PC-9 (cell line): ENCODE measurements around the gene TRIP12. TPM values are rescaled to one million over a fixed set of nuclear protein-coding genes. Genes with fewer than 3 reads are reported as not detected.
A peak's percentile ranks its signal among the peaks of the same experiment; 100 is the strongest.

Source experiments
- BruUV-seq: library from RNA; stranded (reverse); fragments of 400-500 nt; replicated peaks from 2 replicates; lab custom pipeline; 2021; lab: Mats Ljungman, UMichigan
- CTCF ChIA-PET: fragments of 300-600 bp; sonication (Branson Sonifier 250); formaldehyde crosslinking; loops from one replicate; lab custom pipeline; 2022; ENCODE audit warnings: antibody characterized with exemption; lab: Charles Lee
- POLR2A ChIA-PET: fragments of 300-600 bp; sonication (Branson Sonifier 250); formaldehyde crosslinking; loops from one replicate; lab custom pipeline; 2022; ENCODE audit warnings: antibody characterized with exemption; ENCODE audit not compliant: unreplicated experiment; lab: Charles Lee
- DNase-seq, 2 experiments: peaks; one replicate each; pipeline versions ENCODE4 v3.0.0 to v3.0.0-alpha.2; 2015 to 2022; ENCODE audit warnings: mixed read lengths in 1 of 2
- H2AFZ ChIP-seq: fragments of 200-600 bp; sonication (generic); 2 replicates; pipeline ENCODE4 v1.8.1; 2017; ENCODE audit warnings: antibody characterized with exemption
- H3F3A ChIP-seq: fragments of 200-600 bp; sonication (generic); 2 replicates; pipeline ENCODE4 v1.8.1; 2017; ENCODE audit warnings: antibody characterized with exemption, mild to moderate bottlenecking, low read depth; ENCODE audit not compliant: insufficient read depth
- H3K27ac ChIP-seq: fragments of 200-600 bp; sonication (generic); 2 replicates; pipeline ENCODE4 v1.6.1; 2016; ENCODE audit warnings: mixed run types
- H3K27me3 ChIP-seq: fragments of 200-600 bp; sonication (generic); 2 replicates; pipeline ENCODE4 v1.6.1; 2016; ENCODE audit warnings: low read depth, mixed run types; ENCODE audit not compliant: insufficient read depth
- H3K36me3 ChIP-seq: fragments of 200-600 bp; sonication (generic); 2 replicates; pipeline ENCODE4 v1.6.1; 2016; ENCODE audit warnings: low read depth, mixed run types
- H3K4me1 ChIP-seq: fragments of 200-600 bp; sonication (generic); replicated peaks from 2 replicates; pipeline ENCODE4 v1.6.1; 2016; ENCODE audit warnings: mixed run types; ENCODE audit not compliant: insufficient read depth
- H3K4me2 ChIP-seq: fragments of 200-600 bp; sonication (generic); 2 replicates; pipeline ENCODE4 v1.6.1; 2017; ENCODE audit warnings: mixed run types
- H3K4me3 ChIP-seq: fragments of 200-600 bp; sonication (generic); 2 replicates; pipeline ENCODE4 v1.6.1; 2016; ENCODE audit warnings: mixed run types
- H3K79me2 ChIP-seq: fragments of 200-600 bp; sonication (generic); 2 replicates; pipeline ENCODE4 v1.6.1; 2017; ENCODE audit warnings: low read depth, mixed run types
- H3K9me2 ChIP-seq: fragments of 200-600 bp; sonication (generic); 2 replicates; pipeline ENCODE4 v1.8.1; 2017; ENCODE audit warnings: mild to moderate bottlenecking; ENCODE audit not compliant: insufficient read depth
- H3K9me3 ChIP-seq: fragments of 200-600 bp; sonication (generic); 2 replicates; pipeline ENCODE4 v1.8.1; 2016; ENCODE audit warnings: low read depth; ENCODE audit not compliant: insufficient read depth
- H4K20me1 ChIP-seq: fragments of 200-600 bp; sonication (generic); 2 replicates; pipeline ENCODE4 v1.8.1; 2017; ENCODE audit not compliant: insufficient read depth
- CTCF ChIP-seq: fragments of 200-600 bp; sonication (generic); conservative IDR thresholded peaks from 2 replicates; pipeline ENCODE4 v1.6.1; 2017; ENCODE audit warnings: mixed run types, antibody characterized with exemption, mild to moderate bottlenecking, moderate library complexity
- EZH2 ChIP-seq: fragments of 200-600 bp; sonication (generic); IDR thresholded peaks from 2 replicates; pipeline ENCODE4 v1.8.0; 2017; ENCODE audit warnings: antibody characterized with exemption, low read depth
- intact Hi-C: fragments of 100-400 bp; cut with micrococcal nuclease; formaldehyde crosslinking; loops from one replicate; pipeline ENCODE4 v1.10.0; 2022; ENCODE audit not compliant: unreplicated experiment
- total RNA-seq: library from RNA; stranded (reverse); gene quantifications from 2 replicates; pipeline ENCODE4 v1.2.3, GENCODE V29; 2021

Gene TRIP12
- total RNA-seq, 1 experiment from 2014 or later: 226 TPM

GRCh38 chr2:229910832-229911412 is 10.9 kb downstream of the TRIP12 start:
- Histone ChIP-seq H3F3A (no peaks in the 10 kb centered on the region), H3K27me3 (no peaks in the 10 kb centered on the region), H4K20me1 (peaks cover 86% of the 10 kb centered on the region), H3K79me2 (peaks cover 94% of the 10 kb centered on the region), H3K4me2 (no peak overlapping the region), H3K27ac (peak overlapping the region; percentile 28; the same call in 1 of the 2 replicates), H3K9me3 (no peaks in the 10 kb centered on the region), H3K4me1 (no peaks in the 10 kb centered on the region), H3K36me3 (peaks cover 10% of the 10 kb centered on the region; the same call in 1 of the 2 replicates), H3K9me2 (no peaks in the 10 kb centered on the region), H3K4me3 (no peak overlapping the region), H2AFZ (no peak overlapping the region)
- TF ChIP-seq EZH2 (no peak), CTCF (no peak; the same call in 1 of the 2 replicates)
- ChIA-PET CTCF (no interaction called here), POLR2A (no interaction called here)
- BruUV-seq: no TSS peak
- no peak for DNase-seq
- intact Hi-C loops: no loop called here

DNA sequence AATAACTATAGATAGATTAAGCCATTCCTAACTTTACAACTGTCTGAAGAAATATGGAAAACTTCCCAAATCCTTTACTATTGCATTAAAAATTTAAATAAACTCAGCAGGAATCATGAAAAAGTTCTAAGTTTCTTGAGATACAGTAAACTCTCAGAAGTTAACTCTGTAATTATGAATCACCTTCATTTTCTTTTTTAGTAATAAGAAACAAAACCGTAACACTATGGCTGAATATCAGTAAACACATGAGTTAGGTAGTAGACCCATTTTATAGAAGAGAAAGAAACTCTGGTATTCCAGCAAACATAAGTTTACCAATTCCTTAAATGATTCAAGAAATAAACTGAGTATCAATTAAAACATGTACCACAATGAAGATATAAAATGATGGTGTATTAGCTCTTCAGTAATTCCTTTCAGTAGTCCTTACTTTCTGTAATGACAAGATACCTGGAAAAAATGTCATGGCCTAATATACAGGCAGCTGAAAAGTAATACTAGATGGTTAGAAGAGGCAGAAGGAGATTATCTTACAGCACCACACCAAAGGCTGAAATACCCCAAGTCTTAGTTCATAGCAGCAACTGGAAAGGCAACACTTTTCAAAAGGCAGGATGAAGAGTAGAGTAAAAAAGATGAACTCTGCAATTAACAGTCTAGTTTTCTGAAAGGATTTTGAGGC is 11.5 kb downstream of the TRIP12 start:
- intact Hi-C loops: no loop called here
- no peak overlapping the region for H3K27ac ChIP-seq

DNA sequence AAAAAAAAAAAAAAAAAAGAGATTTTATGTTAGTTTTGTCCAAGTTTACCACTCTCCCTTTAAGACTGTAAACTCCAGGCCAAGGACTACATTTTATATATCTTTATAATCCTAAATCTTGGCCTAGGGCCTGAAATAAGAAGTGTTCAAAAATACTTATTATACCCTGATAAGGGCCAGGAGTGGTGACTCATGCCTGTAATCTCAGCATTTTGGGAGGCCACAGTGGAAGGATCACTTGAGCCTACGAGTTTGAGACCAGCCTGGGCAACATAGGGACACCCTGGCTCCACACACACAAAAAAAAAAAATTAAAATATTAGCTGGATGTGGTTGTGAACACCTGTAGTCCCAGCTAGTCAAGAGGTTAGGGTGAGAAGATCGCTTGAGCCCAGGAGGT is 12.7 kb downstream of the TRIP12 start:
- no peak overlapping the region for H3K27ac ChIP-seq
- no peak overlapping the region for H3K4me2 ChIP-seq
- H3K4me3 ChIP-seq: no peak overlapping the region
- BruUV-seq: no TSS peak
- ChIA-PET POLR2A (interaction anchor here (0.7 kb wide), 1 partner anchor 115 kb away, joined by 3 read pairs; no protein-coding TSS in a partner anchor), CTCF (no interaction called here)
- H4K20me1 ChIP-seq: peaks cover 83% of the 10 kb centered on the region
- no peaks in the 10 kb centered on the region for H3F3A ChIP-seq
- H3K4me1 ChIP-seq: no peaks in the 10 kb centered on the region
- peaks cover 10% of the 10 kb centered on the region; the same call in 1 of the 2 replicates for H3K36me3 ChIP-seq
- intact Hi-C loops: no loop called here
- DNase-seq: no peak
- no peaks in the 10 kb centered on the region for H3K27me3 ChIP-seq
- no peaks in the 10 kb centered on the region for H3K9me2 ChIP-seq
- H3K9me3 ChIP-seq: no peaks in the 10 kb centered on the region
- TF ChIP-seq EZH2 (no peak), CTCF (no peak)
- H2AFZ ChIP-seq: no peak overlapping the region
- peaks cover 93% of the 10 kb centered on the region for H3K79me2 ChIP-seq

More for the DNA sequence above, 11.5 kb downstream of the TRIP12 start:
- Histone ChIP-seq H3K4me3 (no peak overlapping the region), H4K20me1 (peaks cover 85% of the 10 kb centered on the region), H3K4me1 (no peaks in the 10 kb centered on the region), H3K79me2 (peaks cover 94% of the 10 kb centered on the region), H3K9me2 (no peaks in the 10 kb centered on the region), H3F3A (no peaks in the 10 kb centered on the region), H2AFZ (no peak overlapping the region), H3K9me3 (no peaks in the 10 kb centered on the region), H3K36me3 (peaks cover 10% of the 10 kb centered on the region; the same call in 1 of the 2 replicates), H3K4me2 (no peak overlapping the region), H3K27me3 (no peaks in the 10 kb centered on the region)
- BruUV-seq: no TSS peak
- DNase-seq: no peak
- CTCF ChIA-PET: no interaction called here
- TF ChIP-seq EZH2: no peak
- TF ChIP-seq CTCF: no peak
- POLR2A ChIA-PET: no interaction called here
